Neural cell (in vitro differentiated cells): ENCODE results near the gene DAGLA.

Experiments used
- CTCF ChIP-seq: fragments of 450-650 bp; IDR thresholded peaks from 2 replicates; pipeline ENCODE4 v1.5.1; 2014; ENCODE audit warnings: antibody characterized with exemption, mild to moderate bottlenecking, moderate library complexity; ENCODE audit not compliant: poor library complexity, severe bottlenecking
- EP300 ChIP-seq: fragments of 450-650 bp; conservative IDR thresholded peaks from 2 replicates; pipeline ENCODE4 v1.6.1; 2014; ENCODE audit warnings: antibody characterized with exemption, mild to moderate bottlenecking, moderate library complexity; ENCODE audit not compliant: poor library complexity, severe bottlenecking
- EZH2 ChIP-seq: fragments of 200-600, 300-800 bp; shearing (Covaris generic), sonication (generic); IDR thresholded peaks from 2 replicates; pipeline ENCODE4 v1.6.1; 2014; ENCODE audit warnings: antibody characterized with exemption, low read length, borderline replicate concordance, mild to moderate bottlenecking; ENCODE audit not compliant: insufficient read depth, poor library complexity, severe bottlenecking
- MXI1 ChIP-seq: fragments of 450-650 bp; conservative IDR thresholded peaks from 2 replicates; pipeline ENCODE4 v1.6.1; 2014; ENCODE audit warnings: antibody characterized with exemption, mild to moderate bottlenecking; ENCODE audit not compliant: poor library complexity, severe bottlenecking
- POLR2AphosphoS5 ChIP-seq: IDR thresholded peaks from 2 replicates; pipeline ENCODE4 v1.6.1; 2012
- RAD21 ChIP-seq: fragments of 450-650 bp; conservative IDR thresholded peaks from 2 replicates; pipeline ENCODE4 v1.6.1; 2014; ENCODE audit warnings: antibody characterized with exemption, mild to moderate bottlenecking, moderate library complexity
- REST ChIP-seq: IDR thresholded peaks from 2 replicates; pipeline ENCODE4 v1.6.1; 2012; ENCODE audit warnings: borderline replicate concordance
- TAF1 ChIP-seq: IDR thresholded peaks from 2 replicates; pipeline ENCODE4 v1.6.1; 2012; ENCODE audit warnings: low read depth

DNA sequence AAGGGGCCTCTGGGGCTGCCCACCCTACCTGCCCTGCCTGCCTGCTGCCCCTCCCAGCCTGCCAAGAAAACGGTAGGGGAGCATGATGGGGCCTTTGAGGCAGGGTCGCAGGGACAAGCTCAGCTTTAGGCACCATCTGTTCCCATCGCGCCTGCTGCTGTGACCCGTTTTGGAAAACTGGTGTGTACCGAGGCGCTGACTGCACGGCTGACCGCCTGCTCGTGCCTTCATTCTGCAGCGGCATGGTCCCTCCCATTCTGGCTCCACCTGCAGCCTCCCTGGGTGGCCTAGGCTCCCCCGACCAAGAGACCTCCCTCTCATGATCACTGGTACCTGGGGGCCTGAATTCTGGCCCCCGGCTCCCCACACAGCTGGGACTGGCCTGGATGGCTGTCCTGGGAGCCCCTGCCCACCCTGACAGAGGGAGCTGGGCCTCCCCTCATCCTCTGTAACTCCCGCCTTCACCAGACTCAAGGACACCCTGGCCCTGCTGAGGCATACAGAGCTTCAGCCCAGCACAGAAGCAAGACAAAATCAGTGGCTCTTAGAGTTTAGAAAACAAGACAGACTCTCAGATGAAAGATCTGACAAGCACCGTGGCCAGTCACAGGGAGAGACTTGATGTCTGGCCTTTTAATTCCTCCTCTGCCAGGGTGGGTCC is 65.7 kb downstream of the DAGLA start:
- no peak for TF ChIP-seq CTCF
- TF ChIP-seq POLR2AphosphoS5, result no peak
- TF ChIP-seq RAD21, result no peak
- no peak for TF ChIP-seq EZH2
- no peak for TF ChIP-seq MXI1
- TF ChIP-seq REST, result no peak
- TF ChIP-seq TAF1, result no peak
- no peak for TF ChIP-seq EP300
